ENCODE data around the gene ALAS1. TPM values are rescaled to one million over a fixed set of nuclear protein-coding genes. Genes with fewer than 3 reads are reported as not detected.
A peak's percentile ranks its signal among the peaks of the same experiment; 100 is the strongest.

The ALAS1 gene
- total RNA-seq, 2 experiments from 2014 or later: 34.4 to 43.6 TPM

GRCh38 chr3:52250122-52250521 lies 52.2 kb downstream of the ALAS1 start:
- Histone ChIP-seq H3K79me2 (ENCODE audit: insufficient read depth, low read depth, low read length) (no peaks in the 10 kb centered on the region; the same call in 1 of the 2 replicates), H3K4me3 (ENCODE audit: low read depth, low read length, poor library complexity, severe bottlenecking) (no peak overlapping the region), H4K20me1 (ENCODE audit: insufficient read depth, low read length) (no peaks in the 10 kb centered on the region), H3K4me2 (ENCODE audit: low read length) (no peak overlapping the region), H3K9me2 (ENCODE audit: insufficient read depth, low read length) (no peaks in the 10 kb centered on the region), H3K27ac (ENCODE audit: low read depth, low read length, poor library complexity, severe bottlenecking) (no peak overlapping the region), H3K4me1 (ENCODE audit: insufficient read depth, low read length, poor library complexity, severe bottlenecking) (peaks cover 23% of the 10 kb centered on the region), H3K9me3 (ENCODE audit: low read length) (no peaks in the 10 kb centered on the region), H3K36me3 (ENCODE audit: insufficient read depth, low read length) (peaks cover 66% of the 10 kb centered on the region), H2AFZ (ENCODE audit: low read length) (no peak overlapping the region)
- no peak for DNase-seq (ENCODE audit: low spot score)
- CTCF ChIA-PET (ENCODE audit: unreplicated experiment): interaction anchor here (1.5 kb wide), 1 partner anchor 10 kb away, joined by 3 read pairs; no protein-coding TSS in a partner anchor
- no peak for TF ChIP-seq CTCF (conservative IDR thresholded peaks at IDR 0.05; ENCODE audit: low read length)
- TF ChIP-seq EZH2phosphoT487 (IDR thresholded peaks at IDR 0.05; ENCODE audit: borderline replicate concordance, low read depth, low read length): no peak
- intact Hi-C loops (cut with micrococcal nuclease; ENCODE audit: unreplicated experiment): no loop called here
- no TSS peak for BruUV-seq (replicated peaks)
- POLR2A ChIA-PET: interaction anchor here (4.8 kb wide), 1 partner anchor 9 kb away, joined by 28 read pairs; no protein-coding TSS in a partner anchor

GRCh38 chr3:52253314-52254304 lies 55.6 kb downstream of the ALAS1 start:
- ChIA-PET POLR2A (interaction anchor here (0.6 to 4.8 kb wide), 10 partner anchors 8 to 184 kb away, joined by 3 to 28 read pairs (median 4); partner anchors contain the start of gene TLR9), CTCF (ENCODE audit: unreplicated experiment) (interaction anchor here (0.6 to 0.9 kb wide), 2 partner anchors 22 to 33 kb away, joined by 3 to 5 read pairs; no protein-coding TSS in a partner anchor)
- no peaks in the 10 kb centered on the region for H3K9me2 ChIP-seq (ENCODE audit: insufficient read depth, low read length)
- H3K4me1 ChIP-seq (ENCODE audit: insufficient read depth, low read length, poor library complexity, severe bottlenecking): peaks cover 23% of the 10 kb centered on the region
- no TSS peak for BruUV-seq (replicated peaks)
- H3K4me3 ChIP-seq (ENCODE audit: low read depth, low read length, poor library complexity, severe bottlenecking): peak overlapping the region; percentile 8
- no peaks in the 10 kb centered on the region; the same call in 1 of the 2 replicates for H3K79me2 ChIP-seq (ENCODE audit: insufficient read depth, low read depth, low read length)
- no peak for TF ChIP-seq EZH2phosphoT487 (IDR thresholded peaks at IDR 0.05; ENCODE audit: borderline replicate concordance, low read depth, low read length)
- no peak for TF ChIP-seq CTCF (conservative IDR thresholded peaks at IDR 0.05; ENCODE audit: low read length)
- H3K9me3 ChIP-seq (ENCODE audit: low read length): no peaks in the 10 kb centered on the region
- H3K36me3 ChIP-seq (ENCODE audit: insufficient read depth, low read length): peaks cover 96% of the 10 kb centered on the region
- peak overlapping the region; percentile 76 for H3K27ac ChIP-seq (ENCODE audit: low read depth, low read length, poor library complexity, severe bottlenecking)
- intact Hi-C loops (cut with micrococcal nuclease; ENCODE audit: unreplicated experiment): loop anchor here (1.0 kb wide), 1 partner anchor 14 kb away; the partner anchor contains the start of gene TWF2
- peak; percentile 91 for DNase-seq (ENCODE audit: low spot score)
- H2AFZ ChIP-seq (ENCODE audit: low read length): no peak overlapping the region
- peak overlapping the region; percentile 67 for H3K4me2 ChIP-seq (ENCODE audit: low read length)
- H4K20me1 ChIP-seq (ENCODE audit: insufficient read depth, low read length): no peaks in the 10 kb centered on the region

Measured in OCI-LY7 (cell line).